K562 (cell line): Measurements from ENCODE around the gene C1QL2. TPM values are rescaled to one million over a fixed set of nuclear protein-coding genes. Genes with fewer than 3 reads are reported as not detected.

Experiments
- ATAC-seq: fragments of 200-7000 bp; cut with Tn5 transposase; 3 replicates; pipeline ENCODE4 v1.9.1; 2020; ENCODE audit warnings: moderate library complexity
- BruUV-seq: library from RNA; stranded (reverse); fragments of 400-500 nt; replicated peaks from 2 replicates; lab custom pipeline; 2021; lab: Mats Ljungman, UMichigan
- CTCF ChIA-PET: fragments of 300-600 bp; formaldehyde crosslinking; extraction: SDS; loops from one replicate; lab custom pipeline; 2021; ENCODE audit warnings: low intra/inter-chr PET ratio; lab: Yijun Ruan, JAX
- POLR2A ChIA-PET: fragments of 300-600, 350-650 bp; sonication (Branson Sonifier 250); formaldehyde crosslinking; extraction: SDS; loops from one replicate; lab custom pipeline; 2021; ENCODE audit warnings: antibody characterized with exemption, inconsistent platforms; lab: Yijun Ruan, JAX
- DNase-seq, 4 experiments: peaks; one replicate each; pipeline versions ENCODE4 v3.0.0 to v3.0.0-alpha.2; 2011 to 2018; ENCODE audit warnings: low spot score in 3 of 4, mixed read lengths in 3 of 4; ENCODE audit errors: extremely low read depth in 1 of 4
- FAIRE-seq: peaks from 2 replicates; lab custom pipeline; 2011; peaks lifted over from hg19 to GRCh38; lab: Jason Lieb, UNC
- H2AFZ ChIP-seq: 2 replicates; pipeline ENCODE4 v1.6.0; 2011; ENCODE audit warnings: low read depth, low read length, control low read depth, inconsistent platforms
- H3K27ac ChIP-seq: fragments of 200-600 bp; 3 replicates; pipeline ENCODE4 v1.8.0; 2011; ENCODE audit warnings: low read depth, mild to moderate bottlenecking, control low read depth, inconsistent platforms, low read length, moderate library complexity, mixed read lengths; ENCODE audit errors: extremely low read depth
- H3K27me3 ChIP-seq, 2 experiments: fragments of 300-600 bp in 1 of 2; 2 replicates in 1 of 2; 3 replicates in 1 of 2; pipeline versions ENCODE4 v1.6.0 to v1.8.0; 2011; ENCODE audit warnings: inconsistent platforms in 2 of 2, low read length in 2 of 2, mild to moderate bottlenecking in 1 of 2, mixed read lengths in 1 of 2, moderate library complexity in 1 of 2; ENCODE audit not compliant: control insufficient read depth in 2 of 2, insufficient read depth in 2 of 2
- H3K36me3 ChIP-seq: fragments of 300-600 bp; 3 replicates; pipeline ENCODE4 v1.8.0; 2011; ENCODE audit warnings: mild to moderate bottlenecking, low read length, inconsistent platforms; ENCODE audit not compliant: control insufficient read depth, insufficient read depth
- H3K4me1 ChIP-seq, 2 experiments: fragments of 200-600 bp in 1 of 2; replicated peaks in 1 of 2; 2 replicates in 1 of 2; 3 replicates in 1 of 2; pipeline versions ENCODE4 v1.5.1 to v1.8.0; 2011; ENCODE audit warnings: inconsistent platforms in 2 of 2, low read length in 2 of 2, mild to moderate bottlenecking in 1 of 2, mixed read lengths in 1 of 2, moderate library complexity in 1 of 2; ENCODE audit not compliant: control insufficient read depth in 2 of 2, insufficient read depth in 2 of 2
- H3K4me2 ChIP-seq: 2 replicates; pipeline ENCODE4 v1.6.1; 2011; ENCODE audit warnings: low read length, control low read depth, inconsistent platforms, mixed read lengths; ENCODE audit not compliant: insufficient read depth
- H3K4me3 ChIP-seq: fragments of 200-600 bp; sonication (generic), shearing (Covaris generic); 2 replicates; pipeline ENCODE4 v1.5.1; 2016; ENCODE audit warnings: control low read depth, inconsistent platforms
- H3K79me2 ChIP-seq: fragments of 200-600 bp; 3 replicates; pipeline ENCODE4 v1.8.0; 2011; ENCODE audit warnings: low read length, inconsistent platforms; ENCODE audit not compliant: control insufficient read depth, insufficient read depth
- H3K9ac ChIP-seq, 2 experiments: 2 replicates each; pipeline versions ENCODE4 v1.6.0 to v1.6.1; 2011; ENCODE audit warnings: low read depth in 2 of 2, low read length in 2 of 2, control low read depth in 1 of 2, inconsistent platforms in 1 of 2, mild to moderate bottlenecking in 1 of 2, mixed read lengths in 1 of 2; ENCODE audit not compliant: insufficient read depth in 1 of 2
- H3K9me1 ChIP-seq: one replicate; pipeline ENCODE4 v1.6.0; 2011; ENCODE audit warnings: inconsistent platforms, mild to moderate bottlenecking, low read length, moderate library complexity; ENCODE audit not compliant: control insufficient read depth, insufficient read depth
- H3K9me3 ChIP-seq: replicated peaks from 2 replicates; pipeline ENCODE4 v1.5.1; 2011; ENCODE audit warnings: low read depth, low read length, inconsistent platforms; ENCODE audit not compliant: control insufficient read depth, insufficient read depth
- H4K20me1 ChIP-seq: replicated peaks from 2 replicates; pipeline ENCODE4 v1.6.1; 2011; ENCODE audit warnings: low read length, inconsistent platforms, mixed read lengths; ENCODE audit not compliant: control insufficient read depth, insufficient read depth
- ATF6 ChIP-seq: sonication (generic); formaldehyde crosslinking; IDR thresholded peaks from 2 replicates; pipeline ENCODE4 v1.4.0; 2020; ENCODE audit warnings: mild to moderate bottlenecking, missing genetic modification reagents
- CBFA2T3 ChIP-seq: fragments of 450-650 bp; IDR thresholded peaks from 2 replicates; pipeline ENCODE4 v1.6.1; 2017
- COPS2 ChIP-seq: fragments of 450-650 bp; conservative IDR thresholded peaks from 2 replicates; pipeline ENCODE4 v1.6.1; 2016; ENCODE audit warnings: mild to moderate bottlenecking, moderate library complexity
- CXXC5 ChIP-seq: fragments of 250-450 bp; sonication (Bioruptor Pico); IDR thresholded peaks from 2 replicates; pipeline ENCODE4 v1.8.0; 2022; ENCODE audit warnings: inconsistent platforms, mild to moderate bottlenecking, moderate library complexity
- FOXM1 ChIP-seq, 2 experiments: fragments of 450-650 bp in 1 of 2; sonication (generic) in 1 of 2; formaldehyde crosslinking in 1 of 2; IDR thresholded peaks; 2 replicates each; pipeline versions ENCODE4 v1.6.1 to v1.9.0; 2017 to 2022; ENCODE audit warnings: low read depth in 2 of 2, mild to moderate bottlenecking in 2 of 2, missing genetic modification reagents in 1 of 2, moderate library complexity in 1 of 2
- IRF9 ChIP-seq: fragments of 450-650 bp; IDR thresholded peaks from 2 replicates; pipeline ENCODE4 v1.6.1; 2016; ENCODE audit warnings: missing biosample characterization, missing genetic modification characterization
- KAT2B ChIP-seq: IDR thresholded peaks from one replicate; pipeline ENCODE4 v1.6.1; 2012; ENCODE audit warnings: low read depth, mild to moderate bottlenecking, control low read depth, inconsistent platforms, low read length, moderate library complexity
- KLF10 ChIP-seq: fragments of 250-450 bp; sonication (Bioruptor Pico); IDR thresholded peaks from 2 replicates; pipeline ENCODE4 v1.6.1; 2021; ENCODE audit warnings: matching md5 sums
- PRPF4 ChIP-seq: fragments of 200-400 bp; formaldehyde crosslinking; IDR thresholded peaks from one replicate; pipeline ENCODE4 v1.6.1; 2017; ENCODE audit warnings: low read length, low read depth, mild to moderate bottlenecking; ENCODE audit not compliant: insufficient read depth, poor library complexity, severe bottlenecking
- SRF ChIP-seq, 2 experiments: fragments of 250-450, 450-650 bp in 1 of 2; sonication (Bioruptor Pico) in 1 of 2; sonication (generic) in 1 of 2; formaldehyde crosslinking; IDR thresholded peaks; 2 replicates each; pipeline versions ENCODE4 v1.5.0 to v1.5.1; 2020 to 2022; ENCODE audit warnings: mild to moderate bottlenecking in 1 of 2, missing genetic modification reagents in 1 of 2
- TRIM25 ChIP-seq: fragments of 450-650 bp; IDR thresholded peaks from 2 replicates; pipeline ENCODE4 v1.7.0; 2016; ENCODE audit warnings: borderline replicate concordance
- WGBS: fragments of 100-300 bp; shearing (Covaris generic); methylation state at CpG from one replicate; pipeline ENCODE4 v1.1.6; 2016; ENCODE audit warnings: low coverage, mixed read lengths; ENCODE audit not compliant: insufficient coverage; ENCODE audit errors: missing lambda C conversion rate; 5-methylcytosine and 5-hydroxymethylcytosine counted together
- in situ Hi-C: fragments of 300-500 bp; cut with MboI; formaldehyde crosslinking; loops from 4 replicates; pipeline ENCODE4 v1.15.0; 2018; ENCODE audit warnings: inconsistent platforms, mixed read lengths
- intact Hi-C: fragments of 100-400 bp; cut with micrococcal nuclease; formaldehyde crosslinking; loops from 2 replicates; pipeline ENCODE4 v1.14.2; 2022
- polyA plus RNA-seq, 8 experiments: library from polyadenylated mRNA; depleted of rRNA in 4 of 8; stranded (reverse) in 5 of 8; unstranded in 3 of 8; fragments of >200 nt; fragmentation: Nextera tagmentation in 2 of 8; fragmentation: Illumina TruSeq in 1 of 8; extraction: Ambion mirVana in 2 of 8; extraction: Trizol in 1 of 8; gene quantifications; 2 replicates each; pipeline versions ENCODE4 v1.2.1 to v1.2.3, GENCODE V29; 2011 to 2014; ENCODE audit warnings: inconsistent platforms in 1 of 8, missing spikeins in 1 of 8
- total RNA-seq, 7 experiments: library from RNA; depleted of rRNA in 6 of 7; stranded (reverse); fragments of >200 nt in 6 of 7; fragmentation: Illumina TruSeq in 2 of 7; extraction: Trizol in 2 of 7; gene quantifications; 2 replicates each; pipeline versions ENCODE4 v1.2.1 to v1.2.3, GENCODE V29; 2011 to 2021; ENCODE audit warnings: low replicate concordance in 1 of 7
- TF ChIP-seq, protein P1 (sequence below): fragments of 250-450 bp; sonication (Bioruptor Pico); IDR thresholded peaks from 2 replicates; pipeline ENCODE4 v1.8.0; 2021; ENCODE audit warnings: moderate library complexity, mild to moderate bottlenecking, inconsistent platforms
- TF ChIP-seq, protein P2 (sequence below): sonication (generic); formaldehyde crosslinking; IDR thresholded peaks from 2 replicates; pipeline ENCODE4 v1.8.0; 2022; ENCODE audit warnings: mild to moderate bottlenecking, missing genetic modification reagents

Gene C1QL2
- total and polyA plus RNA-seq, 9 of the 15 experiments (the other 6 are each of a cell fraction or from before 2014, with no cell fraction given) = not detected

DNA sequence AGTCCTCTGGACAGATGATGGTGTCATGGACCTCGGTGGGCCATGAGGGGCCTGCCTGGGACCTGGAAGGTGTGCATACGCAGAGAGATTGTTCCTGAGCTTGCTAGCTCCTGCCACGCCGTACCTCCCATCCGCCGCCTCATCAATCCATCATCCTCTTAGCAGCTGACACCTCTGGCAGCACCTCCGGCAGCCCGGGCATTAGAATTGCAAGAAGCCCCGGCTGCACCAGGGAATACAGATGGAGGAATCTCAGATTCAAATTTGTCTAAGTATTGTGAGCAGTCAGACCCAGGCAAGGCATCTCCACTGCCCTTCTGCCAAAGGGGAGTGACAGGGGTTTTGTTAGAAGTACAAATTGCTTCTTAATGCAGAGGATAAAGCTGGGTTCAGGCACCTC, 4.5 kb downstream of the C1QL2 start:
- Histone ChIP-seq H3K27me3 (peaks cover 15 to 43% of the 10 kb centered on the region in 2 experiments; a peak in 4 of 5 replicates), H3K4me1 (peaks cover 0 to 6% of the 10 kb centered on the region in 2 experiments; a peak in 2 of 5 replicates), H3K36me3 (no peaks in the 10 kb centered on the region), H3K4me3 (no peak overlapping the region), H3K9me1 (no peaks in the 10 kb centered on the region), H3K27ac (no peak overlapping the region), H4K20me1 (peaks cover 9% of the 10 kb centered on the region; the same call in 1 of the 2 replicates), H3K4me2 (no peak overlapping the region), H2AFZ (no peak overlapping the region), H3K9ac (no peak overlapping the region), H3K79me2 (no peaks in the 10 kb centered on the region), H3K9me3 (no peaks in the 10 kb centered on the region)
- in situ Hi-C loops = no loop called here
- WGBS = 0% methylated on average over 9 of the region's 9 CpGs
- BruUV-seq = no TSS peak
- ATAC-seq (no peak), FAIRE-seq (no peak), DNase-seq (no peak)
- ChIA-PET CTCF (no interaction called here), POLR2A (no interaction called here)
- intact Hi-C loops = no loop called here
- no peak for TF ChIP-seq IRF9 (tag)
- TF ChIP-seq PRPF4 = no peak
- no peak for TF ChIP-seq KLF10
- no peak for TF ChIP-seq TRIM25
- TF ChIP-seq, protein P1, sequence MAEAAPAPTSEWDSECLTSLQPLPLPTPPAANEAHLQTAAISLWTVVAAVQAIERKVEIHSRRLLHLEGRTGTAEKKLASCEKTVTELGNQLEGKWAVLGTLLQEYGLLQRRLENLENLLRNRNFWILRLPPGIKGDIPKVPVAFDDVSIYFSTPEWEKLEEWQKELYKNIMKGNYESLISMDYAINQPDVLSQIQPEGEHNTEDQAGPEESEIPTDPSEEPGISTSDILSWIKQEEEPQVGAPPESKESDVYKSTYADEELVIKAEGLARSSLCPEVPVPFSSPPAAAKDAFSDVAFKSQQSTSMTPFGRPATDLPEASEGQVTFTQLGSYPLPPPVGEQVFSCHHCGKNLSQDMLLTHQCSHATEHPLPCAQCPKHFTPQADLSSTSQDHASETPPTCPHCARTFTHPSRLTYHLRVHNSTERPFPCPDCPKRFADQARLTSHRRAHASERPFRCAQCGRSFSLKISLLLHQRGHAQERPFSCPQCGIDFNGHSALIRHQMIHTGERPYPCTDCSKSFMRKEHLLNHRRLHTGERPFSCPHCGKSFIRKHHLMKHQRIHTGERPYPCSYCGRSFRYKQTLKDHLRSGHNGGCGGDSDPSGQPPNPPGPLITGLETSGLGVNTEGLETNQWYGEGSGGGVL (CRISPR knock-in tag) = no peak
- TF ChIP-seq CBFA2T3 = no peak
- no peak for TF ChIP-seq COPS2
- no peak for TF ChIP-seq KAT2B
- no peak for TF ChIP-seq CXXC5 (CRISPR knock-in tag)
- TF ChIP-seq, protein P2, sequence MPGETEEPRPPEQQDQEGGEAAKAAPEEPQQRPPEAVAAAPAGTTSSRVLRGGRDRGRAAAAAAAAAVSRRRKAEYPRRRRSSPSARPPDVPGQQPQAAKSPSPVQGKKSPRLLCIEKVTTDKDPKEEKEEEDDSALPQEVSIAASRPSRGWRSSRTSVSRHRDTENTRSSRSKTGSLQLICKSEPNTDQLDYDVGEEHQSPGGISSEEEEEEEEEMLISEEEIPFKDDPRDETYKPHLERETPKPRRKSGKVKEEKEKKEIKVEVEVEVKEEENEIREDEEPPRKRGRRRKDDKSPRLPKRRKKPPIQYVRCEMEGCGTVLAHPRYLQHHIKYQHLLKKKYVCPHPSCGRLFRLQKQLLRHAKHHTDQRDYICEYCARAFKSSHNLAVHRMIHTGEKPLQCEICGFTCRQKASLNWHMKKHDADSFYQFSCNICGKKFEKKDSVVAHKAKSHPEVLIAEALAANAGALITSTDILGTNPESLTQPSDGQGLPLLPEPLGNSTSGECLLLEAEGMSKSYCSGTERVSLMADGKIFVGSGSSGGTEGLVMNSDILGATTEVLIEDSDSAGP (CRISPR knock-in tag) = no peak
- TF ChIP-seq SRF (CRISPR knock-in tag; IDR thresholded peaks at IDR 0.05) = no peak
- no peak for TF ChIP-seq ATF6 (CRISPR knock-in tag)
- no peak for TF ChIP-seq FOXM1 (IDR thresholded peaks at IDR 0.05; ENCODE audit: low read depth)
- no peak for TF ChIP-seq FOXM1 (CRISPR knock-in tag; IDR thresholded peaks at IDR 0.05; ENCODE audit: low read depth)
